ENCODE measurements around the gene FYCO1. TPM values are rescaled to one million over a fixed set of nuclear protein-coding genes. Genes with fewer than 3 reads are reported as not detected.

The FYCO1 gene
- total RNA-seq, 1 donor from 2014 or later: 8.3 TPM

DNA sequence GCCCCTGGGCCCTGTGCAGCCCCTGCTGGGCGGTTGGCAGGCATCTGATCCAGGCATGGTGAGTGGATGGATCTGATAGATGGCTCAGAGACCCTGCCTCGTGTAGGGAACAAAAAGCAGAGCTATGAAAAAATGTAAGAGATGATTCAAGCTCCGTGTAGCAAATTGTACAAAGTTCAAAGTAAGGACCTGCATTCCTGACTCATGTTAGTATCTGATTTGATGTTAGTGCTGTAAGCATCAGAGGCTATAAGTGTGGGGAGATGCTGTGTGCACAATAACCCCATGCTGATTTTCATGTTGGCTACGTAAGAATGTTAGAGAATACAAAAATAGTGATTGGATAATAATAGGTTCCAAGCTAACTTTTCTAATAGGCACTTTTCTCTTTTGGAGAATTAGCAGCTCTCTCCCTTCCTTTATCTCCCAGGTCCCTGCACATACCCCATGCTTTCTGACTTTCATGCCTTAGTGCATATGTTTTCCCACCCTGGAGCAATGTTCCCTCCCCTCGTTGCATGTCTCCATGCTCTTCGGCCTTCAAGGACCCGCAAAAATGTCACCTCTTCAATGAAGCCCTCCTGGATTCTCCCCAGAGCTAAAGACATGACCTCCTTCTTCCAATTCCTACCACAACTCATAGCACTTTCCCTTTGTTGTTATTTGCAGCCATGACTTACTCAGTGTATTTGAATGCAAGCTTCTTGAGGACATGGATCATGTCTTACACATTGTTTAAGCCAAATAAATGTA lies 107.7 kb downstream of the FYCO1 start:
- no peak for DNase-seq (ENCODE audit: low read depth in 2 of 2)

DNA sequence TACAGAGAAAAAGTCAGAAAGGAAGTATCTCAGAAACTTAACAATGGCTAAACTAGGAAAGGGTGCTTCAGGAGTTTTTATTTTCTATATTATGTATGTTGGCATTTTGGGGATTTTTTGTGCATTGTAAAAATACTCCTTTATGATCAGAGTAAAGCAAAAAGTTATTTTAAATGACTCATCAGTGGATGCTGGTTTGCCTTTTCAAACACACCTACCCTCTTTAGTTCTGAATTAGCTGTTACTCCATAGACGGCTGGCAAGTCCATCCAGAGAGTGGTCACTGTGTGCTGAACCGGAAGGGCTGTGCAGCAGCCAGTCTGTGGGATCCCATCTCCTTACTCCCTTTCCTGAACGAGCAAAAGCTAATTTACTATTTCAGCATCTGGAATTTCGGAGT lies 108.3 kb downstream of the FYCO1 start:
- no peak for DNase-seq (ENCODE audit: low read depth in 2 of 2)

DNA sequence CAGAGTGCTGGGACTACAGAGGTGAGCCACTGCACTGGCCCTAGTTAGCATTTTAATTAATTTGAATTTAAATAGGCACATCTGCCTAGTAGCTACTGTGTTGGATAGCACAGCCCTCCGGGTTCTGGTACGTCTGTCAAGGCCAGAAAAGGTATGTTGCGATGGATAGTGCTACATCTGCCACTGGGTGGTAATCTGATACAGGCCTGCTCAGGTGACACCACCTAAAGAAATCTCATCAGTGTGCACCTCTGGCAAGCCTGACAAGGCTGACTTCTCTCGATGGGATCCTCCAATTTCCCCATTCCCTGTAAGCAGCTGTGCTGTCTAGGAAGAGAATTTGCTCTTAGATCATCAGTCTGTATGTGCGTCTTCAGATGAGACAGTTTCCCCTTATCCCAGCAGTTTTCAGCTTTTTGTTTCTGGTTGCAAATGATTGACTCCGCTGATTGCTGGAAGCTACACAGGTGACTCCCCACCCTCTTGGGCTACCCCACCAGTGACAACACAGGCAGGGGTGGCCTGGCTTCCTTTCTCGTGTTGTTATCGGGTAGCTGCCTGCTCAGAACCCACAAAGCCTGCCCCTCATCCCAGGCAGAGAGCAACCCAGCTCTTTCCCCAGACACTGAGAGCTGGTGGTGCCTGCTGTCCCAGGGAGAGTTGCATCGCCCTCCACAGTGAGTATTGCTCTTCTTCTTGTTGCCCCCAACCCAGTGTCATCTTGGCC lies 109.5 kb downstream of the FYCO1 start, which contains the start of gene CCR9:
Gene CCR9 (plus strand): TSS at position 565 of the 727 bp plus-strand sequence. CDS start 8,391 bp downstream, outside the sequence.
- no peak for DNase-seq (ENCODE audit: low read depth in 2 of 2)

DNA sequence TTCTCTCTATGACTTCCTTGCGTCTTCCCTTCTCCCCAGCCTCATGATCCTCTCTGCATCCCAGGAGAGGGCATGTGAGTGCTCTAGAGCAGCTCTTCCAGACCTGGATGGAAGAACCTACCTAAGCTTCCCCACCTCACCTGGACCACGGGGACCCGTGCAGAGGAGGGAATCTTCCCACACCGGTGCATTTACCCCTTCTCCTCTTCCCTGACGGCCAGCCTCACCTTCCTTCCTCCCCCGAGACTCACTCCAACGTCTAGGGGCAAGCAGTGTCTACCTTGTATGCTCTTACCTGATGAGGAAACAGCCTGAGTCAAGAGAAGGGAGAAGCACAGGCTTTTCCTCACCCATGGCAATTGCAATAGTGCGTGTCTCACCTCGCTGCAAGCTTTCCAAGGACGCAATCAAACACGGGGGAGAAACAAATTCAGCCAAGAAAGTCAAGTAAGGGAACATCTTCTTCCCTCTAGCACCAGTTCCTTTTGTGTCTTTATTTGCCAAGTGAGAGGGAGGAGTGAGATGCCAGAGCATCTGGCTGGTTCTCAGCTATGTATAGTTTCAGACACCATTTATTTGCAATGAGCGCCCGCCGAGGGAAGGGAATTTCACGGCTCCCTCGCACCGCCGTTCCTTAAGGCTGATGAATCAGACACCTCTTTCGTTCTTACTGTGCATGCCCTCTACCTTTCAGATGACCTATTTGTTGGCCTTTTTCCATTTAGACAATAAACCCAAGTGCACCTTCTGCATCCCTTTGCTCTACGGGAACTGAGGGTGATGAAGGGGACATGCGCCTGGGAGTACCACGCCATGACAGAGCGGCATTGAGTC lies 111.0 kb downstream of the FYCO1 start:
- no peak for DNase-seq (ENCODE audit: low read depth in 2 of 2)

DNA sequence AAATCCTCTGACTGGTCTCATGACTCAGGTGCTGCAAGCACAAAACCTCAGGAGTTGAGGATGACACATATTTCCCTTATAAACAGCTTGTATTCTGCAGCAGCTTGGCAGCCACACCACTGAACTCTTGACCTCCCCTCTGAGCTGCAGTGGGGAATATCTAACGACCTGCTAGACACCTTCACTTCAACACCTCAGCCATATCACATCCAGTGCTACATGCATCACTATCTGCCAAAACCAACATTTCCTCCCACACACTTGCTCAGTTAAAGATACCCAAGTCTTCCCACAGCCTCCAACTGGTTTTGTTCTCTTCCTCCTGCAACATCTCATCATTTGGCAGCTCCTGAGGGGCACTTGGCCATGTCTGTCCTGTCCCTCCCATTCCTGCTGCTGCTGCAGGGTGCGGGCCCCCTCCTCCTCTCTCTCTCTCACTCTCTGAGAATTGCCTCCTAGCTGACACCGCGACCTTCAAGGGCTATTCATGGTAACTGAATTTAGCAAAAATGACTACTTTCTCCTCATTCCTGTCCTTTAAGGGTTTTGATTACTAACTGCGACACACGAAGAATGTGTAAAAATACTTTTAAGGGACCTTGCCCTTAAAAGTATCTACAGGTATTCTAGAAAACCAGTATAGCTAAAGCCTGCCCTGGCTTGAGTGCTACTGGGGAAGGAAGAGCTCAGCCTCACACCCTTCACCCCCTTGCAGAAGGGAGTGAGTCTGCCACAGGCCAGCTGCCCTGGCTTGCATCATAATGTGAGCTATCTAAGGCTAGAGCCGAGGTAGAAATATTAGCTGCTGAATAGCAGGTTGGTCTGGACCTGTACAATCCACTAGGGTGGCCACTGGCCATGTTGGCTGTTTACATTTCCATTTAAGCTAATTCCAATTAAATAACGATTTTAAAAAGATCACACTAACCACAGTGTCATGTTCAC lies 114.3 kb downstream of the FYCO1 start:
- DNase-seq (ENCODE audit: low read depth in 2 of 2): peak in 1 of 2 donors; percentile 2

DNA sequence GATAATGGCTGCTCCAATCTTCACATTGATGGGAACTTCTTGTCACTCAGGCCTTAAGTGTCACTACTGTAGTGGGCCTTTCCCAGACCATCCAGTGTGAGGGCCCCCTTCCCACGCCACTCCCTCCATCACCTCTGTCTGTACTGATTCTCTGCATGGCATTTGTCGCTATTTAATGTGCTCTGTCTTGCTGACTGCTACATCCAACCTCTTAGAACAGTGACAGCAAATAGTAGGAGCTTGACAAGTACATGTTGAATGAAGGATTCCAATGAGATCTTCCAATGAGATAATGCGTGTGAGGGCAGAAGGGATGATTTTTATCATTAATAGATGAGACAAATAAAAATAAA lies 114.9 kb downstream of the FYCO1 start:
- DNase-seq (ENCODE audit: low read depth in 2 of 2): no peak

DNA sequence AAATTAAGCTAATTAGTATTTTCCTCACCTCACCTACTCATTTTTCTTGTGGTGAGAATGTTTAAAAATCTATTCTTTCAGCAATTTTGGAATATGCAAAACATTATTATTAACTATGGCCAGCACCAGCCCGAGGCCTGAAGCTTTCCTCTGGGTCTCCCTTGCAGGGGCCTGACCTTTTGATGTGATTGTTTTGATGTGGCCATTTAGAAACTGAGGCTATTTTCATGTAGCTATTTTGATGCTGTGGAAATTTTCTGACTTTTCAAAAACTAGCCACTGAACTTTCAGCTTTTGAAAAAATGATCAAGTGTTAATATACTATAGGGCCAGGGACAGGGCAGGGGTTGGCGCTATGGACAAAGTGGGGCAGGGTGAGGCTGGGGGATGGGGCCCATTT lies 117.5 kb downstream of the FYCO1 start:
- no peak for DNase-seq (ENCODE audit: low read depth in 2 of 2)

DNA sequence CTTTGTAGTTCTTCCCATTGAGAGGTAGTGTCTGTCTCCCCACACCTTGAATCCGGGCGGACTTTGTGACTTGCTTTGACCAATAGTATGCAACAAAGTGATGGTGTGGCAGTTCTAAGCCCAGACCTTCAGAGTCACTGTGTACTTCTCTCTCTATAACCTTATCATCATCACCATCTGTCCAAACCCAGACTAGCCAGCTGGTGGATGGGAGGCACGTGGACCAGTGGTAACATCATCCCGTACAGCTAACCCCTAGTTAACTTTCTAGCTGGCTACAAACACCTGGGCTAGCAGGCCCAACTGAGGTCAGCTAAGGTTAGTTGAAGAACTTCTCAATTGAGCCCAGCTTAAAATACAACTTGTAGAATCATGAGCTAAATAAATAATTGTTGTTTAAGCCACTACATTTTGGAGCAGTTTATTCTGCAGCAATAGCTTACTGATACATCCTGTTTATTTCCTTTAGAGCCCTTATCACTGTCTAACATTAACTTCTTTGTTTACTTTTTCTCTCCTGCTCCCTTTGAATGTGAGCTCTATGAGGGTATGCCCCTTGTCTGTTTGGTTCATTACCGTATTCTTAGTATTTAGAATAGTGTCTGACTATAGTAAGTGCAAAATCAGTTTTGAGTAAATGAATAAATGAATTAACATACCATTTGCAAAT lies 120.8 kb downstream of the FYCO1 start:
- DNase-seq (ENCODE audit: low read depth in 2 of 2): no peak

DNA sequence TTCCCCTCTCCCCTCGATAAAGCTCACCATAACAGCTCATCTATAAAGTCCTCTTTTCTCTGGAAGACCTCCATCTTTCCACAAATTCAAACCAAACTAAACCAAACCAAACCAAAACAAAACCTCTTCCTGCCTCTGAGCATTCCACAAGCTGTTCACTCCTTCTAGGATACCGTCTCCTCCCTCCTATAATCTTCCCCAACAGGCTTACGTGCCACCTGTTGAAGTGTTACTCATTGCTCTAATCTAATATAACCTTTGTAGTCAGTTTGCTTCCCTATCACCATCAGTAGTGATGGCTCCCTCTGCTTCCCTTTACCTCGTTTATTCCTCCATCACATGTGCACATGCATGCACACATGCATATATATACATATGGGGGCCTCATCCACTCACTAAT lies 122.0 kb downstream of the FYCO1 start:
- no peak for DNase-seq (ENCODE audit: low read depth in 2 of 2)

DNA sequence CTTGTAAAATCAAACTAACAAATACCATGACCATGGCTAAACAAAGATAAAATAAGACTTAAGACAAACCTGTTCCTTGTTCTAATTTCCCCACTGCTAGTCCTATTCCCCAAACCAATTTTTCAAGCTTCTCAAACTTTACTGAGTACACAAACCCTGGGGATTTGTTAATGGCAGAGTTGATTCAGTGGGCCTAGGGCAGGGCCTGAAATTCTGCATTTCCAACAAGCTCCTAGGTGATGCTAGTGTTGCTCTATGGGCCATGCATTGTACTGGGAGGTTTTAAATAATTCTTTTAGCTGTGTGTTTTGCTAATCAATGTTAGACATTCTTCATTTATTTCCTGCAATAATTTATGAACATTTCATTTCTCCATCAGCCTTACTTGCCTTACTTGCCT lies 122.6 kb downstream of the FYCO1 start:
- no peak for DNase-seq (ENCODE audit: low read depth in 2 of 2)

DNA sequence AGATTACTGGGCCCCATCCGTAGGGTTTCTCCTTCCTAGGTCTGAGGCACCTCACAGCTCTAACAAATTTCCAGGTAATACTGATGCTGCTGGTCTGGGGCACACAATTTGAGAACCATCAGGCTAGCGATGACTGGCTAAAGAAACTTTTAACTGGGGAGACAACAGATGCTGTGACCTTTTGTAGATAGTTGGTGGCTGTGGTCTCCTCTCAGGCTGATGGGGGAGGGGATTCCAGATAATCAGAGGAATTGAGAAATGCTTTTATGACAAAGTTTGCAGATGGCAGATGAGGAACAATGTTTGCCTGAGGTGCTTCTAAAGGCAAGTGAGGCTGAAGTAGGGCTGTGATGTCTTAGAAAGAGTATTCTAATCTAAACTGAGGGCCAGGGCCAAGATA lies 123.1 kb downstream of the FYCO1 start:
- no peak for DNase-seq (ENCODE audit: low read depth in 2 of 2)

DNA sequence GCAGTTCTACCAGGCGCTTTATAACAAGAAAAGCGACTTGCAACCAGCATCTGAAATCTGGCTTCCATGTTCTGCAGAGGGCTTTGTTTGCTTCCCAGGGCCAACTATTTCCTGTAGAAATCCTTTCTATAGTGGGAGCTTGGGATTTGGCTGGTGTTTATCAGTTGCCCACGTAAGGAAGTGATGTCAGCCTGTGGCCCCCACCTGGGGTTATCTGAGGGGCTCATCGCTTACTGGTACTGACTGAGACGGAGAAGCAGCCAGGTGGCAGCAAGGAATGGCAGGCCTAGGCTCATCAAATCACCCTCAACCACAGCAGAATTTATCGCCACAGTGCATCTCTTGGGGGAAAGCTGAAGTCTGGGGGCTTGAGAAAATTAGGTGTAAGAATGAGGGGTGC lies 123.8 kb downstream of the FYCO1 start:
- no peak for DNase-seq (ENCODE audit: low read depth in 2 of 2)

DNA sequence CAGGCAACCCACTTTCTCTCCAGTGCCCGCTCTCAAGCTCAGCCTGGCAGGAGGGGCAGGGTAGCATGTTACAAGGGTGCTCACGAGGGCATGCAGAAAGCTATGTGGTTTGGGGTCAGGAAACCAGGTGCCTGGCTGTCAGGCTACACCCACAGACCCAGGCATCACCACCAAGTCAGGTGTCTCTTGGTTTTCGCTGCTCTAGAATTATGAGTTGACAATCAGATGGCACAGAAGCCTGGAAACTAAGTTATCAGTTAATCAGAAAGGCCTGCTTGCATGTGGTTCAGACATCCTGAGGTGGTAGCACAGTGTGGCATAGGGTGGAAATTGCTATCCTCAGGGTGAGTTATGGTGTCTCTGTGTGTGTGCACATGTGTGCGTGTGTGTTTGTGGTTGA lies 125.5 kb downstream of the FYCO1 start:
- no peak for DNase-seq (ENCODE audit: low read depth in 2 of 2)

DNA sequence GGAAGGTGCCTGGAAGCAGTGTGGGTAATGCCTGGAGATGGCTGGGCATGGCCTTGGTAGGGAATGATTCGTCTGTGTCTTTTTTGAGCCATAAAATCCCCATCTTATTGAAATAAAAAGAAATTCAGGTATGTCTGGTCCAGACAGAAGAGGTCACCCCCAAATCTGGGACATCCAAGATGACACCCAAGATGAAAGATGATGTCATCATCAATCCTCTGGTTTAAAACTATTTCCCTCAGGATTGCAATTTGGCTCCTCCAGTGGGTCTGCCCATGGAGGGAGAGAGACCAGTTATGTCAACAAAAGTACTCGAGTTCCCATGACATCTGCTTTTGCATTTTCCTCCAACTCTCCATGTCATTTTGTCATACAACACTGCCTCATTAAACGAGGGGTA lies 126.0 kb downstream of the FYCO1 start:
- no peak for DNase-seq (ENCODE audit: low read depth in 2 of 2)

DNA sequence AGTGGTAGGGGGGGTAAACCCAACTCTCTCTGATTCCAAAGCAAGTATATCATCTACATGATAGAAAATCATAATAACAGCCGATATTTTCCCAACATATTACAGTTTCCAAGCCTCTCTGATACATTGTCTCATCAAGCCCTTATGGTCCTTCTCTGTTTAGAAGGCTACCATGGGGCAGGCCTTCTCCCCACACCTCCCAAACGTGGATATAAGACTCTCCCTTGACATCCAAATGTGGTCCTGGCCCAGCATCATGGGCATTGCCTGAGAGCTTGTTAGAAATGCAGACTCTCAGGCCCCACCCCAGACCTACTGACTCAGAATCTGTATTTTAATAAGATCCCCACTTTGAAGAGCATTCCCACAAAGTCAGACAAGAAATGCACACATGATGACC lies 127.0 kb downstream of the FYCO1 start:
- DNase-seq (ENCODE audit: low read depth in 2 of 2): no peak

DNA sequence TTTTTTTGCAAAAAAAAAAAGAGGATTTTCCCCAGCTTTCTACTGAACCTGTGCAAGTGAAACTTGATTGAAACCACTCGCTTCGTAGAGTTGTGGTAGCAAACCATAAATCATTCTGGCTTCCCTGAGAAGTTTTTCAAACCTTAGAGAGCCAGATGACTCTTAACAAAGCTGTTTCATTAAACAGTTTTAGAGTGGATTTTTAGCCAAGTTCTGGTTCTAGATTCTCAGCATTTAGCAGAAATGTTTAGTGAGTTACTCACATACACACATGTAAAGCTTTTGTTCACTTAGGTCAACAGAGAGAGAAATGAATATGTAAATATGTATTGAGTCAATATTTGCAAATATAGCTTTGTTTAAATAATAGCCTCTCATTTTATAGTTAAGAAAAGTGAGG lies 127.4 kb downstream of the FYCO1 start:
- DNase-seq (ENCODE audit: low read depth in 2 of 2): no peak

Data from dermis microvascular lymphatic vessel endothelial cell (primary cell).